ENCODE measurements around the gene SETD5. TPM values are rescaled to one million over a fixed set of nuclear protein-coding genes. Genes with fewer than 3 reads are reported as not detected.

The SETD5 gene
- total RNA-seq, 2 donors from 2014 or later = 261 to 289 TPM

GRCh38 chr3:9430733-9431132, 33.3 kb downstream of the SETD5 start:
- H3K27me3 Mint-ChIP-seq (ENCODE audit: insufficient read depth) = no peaks in the 10 kb centered on the region
- H3K9me3 Mint-ChIP-seq = no peaks in the 10 kb centered on the region
- Histone ChIP-seq H3K36me3 (ENCODE audit: control insufficient read depth, insufficient read depth, low read length) (peaks cover 99% of the 10 kb centered on the region), H3K9ac (ENCODE audit: extremely low read depth, low read length, poor library complexity, severe bottlenecking) (no peak overlapping the region), H3K4me1 (ENCODE audit: control insufficient read depth, insufficient read depth, low read length) (no peaks in the 10 kb centered on the region), H3K27ac (ENCODE audit: low read depth, low read length) (no peak overlapping the region), H3K9me3 (ENCODE audit: control insufficient read depth, low read length) (no peaks in the 10 kb centered on the region), H3K4me3 (ENCODE audit: low read length) (no peak overlapping the region), H3K27me3 (ENCODE audit: control insufficient read depth, insufficient read depth, low read length, poor library complexity, severe bottlenecking) (no peaks in the 10 kb centered on the region)
- H3K4me3 Mint-ChIP-seq = no peak overlapping the region
- H3K27ac Mint-ChIP-seq = no peak overlapping the region
- peaks cover 79% of the 10 kb centered on the region for H3K36me3 Mint-ChIP-seq (ENCODE audit: low read depth)
- no peak for TF ChIP-seq CTCF (conservative IDR thresholded peaks at IDR 0.05)
- WGBS, 2 experiments (ENCODE audit: insufficient coverage in 1 of 2, insufficient read length in 1 of 2) = 99 to 100% methylated on average over 2 to 3 of the region's 3 CpGs
- no peak for DNase-seq
- H3K4me1 Mint-ChIP-seq = peaks cover 15% of the 10 kb centered on the region

- Mint-ChIP-seq H3K27ac (peak overlapping the region; percentile 59), H3K27me3 (ENCODE audit: insufficient read depth) (no peaks in the 10 kb centered on the region), H3K4me1 (peaks cover 25% of the 10 kb centered on the region), H3K4me3 (no peak overlapping the region), H3K36me3 (ENCODE audit: low read depth) (peaks cover 69% of the 10 kb centered on the region), H3K9me3 (no peaks in the 10 kb centered on the region)
- no peak overlapping the region for H3K9ac ChIP-seq (ENCODE audit: extremely low read depth, low read length, poor library complexity, severe bottlenecking)
- peaks cover 88% of the 10 kb centered on the region for H3K36me3 ChIP-seq (ENCODE audit: control insufficient read depth, insufficient read depth, low read length)
- no peaks in the 10 kb centered on the region for H3K9me3 ChIP-seq (ENCODE audit: control insufficient read depth, low read length)
- H3K27me3 ChIP-seq (ENCODE audit: control insufficient read depth, insufficient read depth, low read length, poor library complexity, severe bottlenecking) = no peaks in the 10 kb centered on the region
- H3K27ac ChIP-seq (ENCODE audit: low read depth, low read length) = no peak overlapping the region
- peaks cover 4% of the 10 kb centered on the region for H3K4me1 ChIP-seq (ENCODE audit: control insufficient read depth, insufficient read depth, low read length)
- DNase-seq = no peak
- no peak for TF ChIP-seq CTCF (conservative IDR thresholded peaks at IDR 0.05)
- WGBS, 2 experiments (ENCODE audit: insufficient coverage in 1 of 2, insufficient read length in 1 of 2) = 95% methylated on average over 14 to 15 of the region's 15 CpGs
- H3K4me3 ChIP-seq (ENCODE audit: low read length) = no peak overlapping the region
Measured at GRCh38 chr3:9433627-9434521, 36.5 kb downstream of the SETD5 start.

- DNase-seq = no peak
- Histone ChIP-seq H3K27me3 (ENCODE audit: control insufficient read depth, insufficient read depth, low read length, poor library complexity, severe bottlenecking) (no peaks in the 10 kb centered on the region), H3K36me3 (ENCODE audit: control insufficient read depth, insufficient read depth, low read length) (peaks cover 88% of the 10 kb centered on the region), H3K9ac (ENCODE audit: extremely low read depth, low read length, poor library complexity, severe bottlenecking) (no peak overlapping the region), H3K9me3 (ENCODE audit: control insufficient read depth, low read length) (no peaks in the 10 kb centered on the region), H3K27ac (ENCODE audit: low read depth, low read length) (no peak overlapping the region), H3K4me3 (ENCODE audit: low read length) (no peak overlapping the region), H3K4me1 (ENCODE audit: control insufficient read depth, insufficient read depth, low read length) (peaks cover 5% of the 10 kb centered on the region)
- Mint-ChIP-seq H3K4me1 (peaks cover 24% of the 10 kb centered on the region), H3K9me3 (no peaks in the 10 kb centered on the region), H3K27ac (no peak overlapping the region), H3K36me3 (ENCODE audit: low read depth) (peaks cover 68% of the 10 kb centered on the region), H3K4me3 (no peak overlapping the region), H3K27me3 (ENCODE audit: insufficient read depth) (no peaks in the 10 kb centered on the region)
- no peak for TF ChIP-seq CTCF (conservative IDR thresholded peaks at IDR 0.05)
- WGBS, 2 experiments (ENCODE audit: insufficient coverage in 1 of 2, insufficient read length in 1 of 2) = 95 to 96% methylated on average over 3 of the region's 3 CpGs
Measured at GRCh38 chr3:9435316-9435715, 37.9 kb downstream of the SETD5 start.

All from endodermal cell (in vitro differentiated cells).